NCI-H2081 (cell line): ENCODE measurements around the gene PLEKHG7.
"Not testable (repeated sequence)": the region's sequence is repeated elsewhere in the genome, so short reads cannot be mapped to it uniquely, and the experiment has no call there.

Experiments used
- DNase-seq, 2 experiments: peaks; one replicate each; lab custom pipeline; 2025; lab: John Stamatoyannopoulos, UW

The PLEKHG7 gene

DNA sequence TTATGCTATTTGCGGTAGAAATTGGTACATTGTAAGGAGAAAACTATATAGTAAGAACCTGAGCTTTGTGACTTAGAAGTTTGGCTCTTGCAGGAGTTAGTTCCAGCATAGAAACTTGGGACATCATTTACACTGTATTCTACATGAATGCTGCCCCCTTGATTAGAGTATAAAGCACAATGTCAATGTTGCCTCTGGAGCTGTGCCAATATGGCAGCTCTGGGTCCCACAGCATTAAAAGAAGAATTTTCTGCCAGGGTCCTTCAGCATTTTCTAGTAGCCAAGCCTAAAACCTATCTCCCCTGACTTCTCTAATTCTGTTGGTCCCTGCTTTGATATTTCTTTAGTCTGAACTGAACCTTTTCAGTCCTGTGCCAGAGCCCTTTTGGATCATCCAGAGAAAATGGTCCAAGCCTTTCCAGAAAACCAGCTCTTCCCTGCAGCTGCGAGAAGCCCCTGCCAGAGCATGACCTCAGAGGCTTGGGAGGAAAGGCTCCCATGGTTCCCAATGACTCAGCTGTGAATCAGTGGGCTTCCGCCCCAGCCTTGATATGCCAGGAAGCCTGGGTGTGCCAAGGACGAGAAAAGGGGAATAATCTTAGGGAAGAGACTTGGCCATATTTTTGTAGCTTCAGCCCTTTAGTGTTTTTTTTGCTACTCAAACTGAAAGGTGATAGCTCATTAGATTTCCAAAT, 43.2 kb downstream of the PLEKHG7 start:
- peak in 1 of 2 experiments; percentile 10 for DNase-seq

DNA sequence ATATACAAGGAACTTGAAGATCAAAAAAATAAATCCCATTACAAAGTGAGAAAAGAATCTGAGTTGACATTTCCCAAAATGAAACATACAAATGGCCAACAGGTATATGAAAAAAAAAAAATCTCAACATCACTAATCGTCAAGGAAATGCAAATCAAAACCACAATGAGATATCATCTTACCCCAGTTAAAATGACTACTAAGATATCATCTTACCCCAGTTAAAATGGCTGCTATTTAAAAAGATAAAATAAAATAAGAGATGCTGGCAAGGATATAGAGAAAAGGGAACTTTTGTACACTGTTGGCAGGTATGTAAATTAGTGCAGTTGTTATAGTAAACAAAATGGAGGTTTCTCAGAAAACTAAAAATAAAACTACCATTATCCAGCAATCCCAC, 44.4 kb downstream of the PLEKHG7 start:
- no peak for DNase-seq

DNA sequence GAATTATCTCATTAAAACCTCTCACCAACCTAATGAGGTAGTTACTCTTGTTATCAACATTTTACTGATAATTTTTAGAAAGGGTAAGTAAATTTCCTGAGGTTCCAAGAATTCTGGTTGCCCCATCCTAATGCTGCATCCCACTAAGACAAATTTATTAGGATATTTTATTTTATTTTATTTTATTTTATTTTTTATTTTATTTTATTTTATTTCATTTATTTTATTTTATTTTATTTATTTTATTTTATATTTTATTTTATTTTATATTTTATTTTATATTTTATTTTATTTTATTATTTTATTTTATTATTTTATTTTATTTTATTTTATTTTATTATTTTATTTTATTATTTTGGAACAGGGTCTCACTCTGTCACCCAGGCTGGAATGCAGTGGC, 46.9 kb downstream of the PLEKHG7 start:
- not testable (repeated sequence) for DNase-seq

DNA sequence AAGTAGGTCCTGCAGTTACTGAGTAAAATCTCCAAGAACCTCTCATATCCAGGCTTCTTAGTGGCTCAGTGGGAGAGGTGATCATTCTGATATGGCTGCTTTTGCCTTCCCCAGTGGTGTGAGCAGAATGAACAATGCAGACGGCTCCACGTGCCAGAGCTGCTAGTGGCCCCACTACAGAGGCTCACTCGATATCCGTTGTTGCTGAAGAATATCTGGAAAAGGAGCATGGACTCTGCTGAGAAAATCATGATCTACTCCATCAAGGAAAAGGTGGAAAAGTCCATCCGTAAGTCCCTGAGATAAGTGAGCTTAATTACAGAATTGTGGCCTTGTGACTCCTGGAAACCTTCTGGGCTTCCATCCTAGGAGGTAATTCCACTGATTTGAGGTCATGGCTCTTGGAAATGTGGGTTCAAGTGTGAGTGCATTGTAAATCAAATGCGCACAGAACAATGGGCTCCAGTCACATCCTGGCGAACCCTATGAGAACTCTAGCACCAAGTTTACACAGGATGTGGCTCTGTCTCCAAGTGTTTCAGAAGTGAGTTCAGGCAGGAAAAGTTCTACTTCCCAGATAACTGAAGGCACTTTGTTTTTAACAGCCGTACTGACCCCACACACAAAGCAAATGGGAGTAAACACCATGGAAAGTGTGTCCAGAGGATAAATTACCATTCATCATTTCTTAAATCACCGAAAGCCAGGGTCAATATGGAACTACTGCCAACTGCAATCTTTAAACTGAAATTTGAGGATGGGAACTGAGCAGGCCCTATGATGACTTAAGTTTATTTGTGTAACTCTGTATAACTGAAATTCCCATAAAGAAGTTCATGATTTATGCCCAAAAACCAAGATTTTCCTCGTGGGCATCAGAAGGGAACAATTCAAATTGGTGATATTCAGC, 51.4 kb downstream of the PLEKHG7 start:
- DNase-seq = no peak

DNA sequence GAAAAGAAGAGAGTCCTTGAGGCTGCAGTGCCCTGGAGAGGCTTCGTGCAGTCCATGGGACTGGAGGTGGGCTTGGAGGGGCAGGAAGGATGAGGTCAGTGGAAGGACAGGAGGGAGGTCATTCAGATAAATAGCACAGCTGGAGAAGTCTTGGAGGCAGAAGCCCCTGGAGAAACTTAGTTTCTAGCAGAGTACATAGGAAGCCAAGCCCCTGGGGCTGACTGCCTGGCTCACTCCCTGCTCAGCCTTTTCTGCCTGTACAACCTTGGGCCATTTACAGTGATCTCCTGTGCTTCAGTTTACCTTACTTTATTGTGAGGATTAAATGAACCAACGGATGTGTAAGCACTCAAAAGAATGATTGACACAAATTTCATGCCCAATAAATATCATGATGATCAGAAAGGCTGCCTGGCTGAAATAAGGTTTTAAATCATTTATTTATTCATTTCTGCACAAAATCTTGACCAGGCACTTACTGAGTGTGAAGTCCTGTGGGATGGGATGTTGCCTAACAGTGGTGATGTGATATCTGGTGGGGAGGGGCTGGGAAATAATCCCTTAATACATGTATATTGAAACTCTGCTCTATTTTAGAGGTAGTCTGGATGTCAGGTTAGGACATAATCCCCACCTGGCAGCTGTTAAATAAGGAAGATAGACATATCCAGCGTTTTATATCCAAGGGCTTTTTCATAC, 54.3 kb downstream of the PLEKHG7 start:
- DNase-seq = no peak

DNA sequence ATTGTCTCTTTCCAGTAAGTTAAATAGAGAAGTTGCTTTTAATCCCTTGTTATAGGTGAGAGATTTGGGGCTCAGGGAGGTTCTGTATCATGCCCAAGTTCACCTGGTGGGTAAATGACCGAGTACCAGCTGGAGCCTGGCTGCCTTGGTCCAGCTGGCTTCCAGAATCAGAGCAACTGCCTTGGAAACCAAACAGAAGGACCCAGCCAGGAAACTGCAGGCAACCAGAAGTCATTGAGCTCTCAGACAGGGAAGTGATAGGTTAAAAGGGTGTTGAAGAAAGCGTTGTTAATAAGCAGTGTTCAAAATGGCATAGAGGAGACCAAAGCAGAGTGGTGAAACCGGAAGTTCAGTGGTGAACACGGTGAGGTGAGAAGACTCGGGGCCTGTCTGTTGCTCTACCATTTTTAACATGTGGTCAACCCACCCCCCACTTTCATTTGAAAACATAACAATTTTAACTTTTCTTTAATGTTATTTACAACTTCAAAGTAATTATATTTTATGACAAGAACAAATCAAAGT, 54.9 kb downstream of the PLEKHG7 start:
- peak in 1 of 2 experiments; percentile 14 for DNase-seq

DNA sequence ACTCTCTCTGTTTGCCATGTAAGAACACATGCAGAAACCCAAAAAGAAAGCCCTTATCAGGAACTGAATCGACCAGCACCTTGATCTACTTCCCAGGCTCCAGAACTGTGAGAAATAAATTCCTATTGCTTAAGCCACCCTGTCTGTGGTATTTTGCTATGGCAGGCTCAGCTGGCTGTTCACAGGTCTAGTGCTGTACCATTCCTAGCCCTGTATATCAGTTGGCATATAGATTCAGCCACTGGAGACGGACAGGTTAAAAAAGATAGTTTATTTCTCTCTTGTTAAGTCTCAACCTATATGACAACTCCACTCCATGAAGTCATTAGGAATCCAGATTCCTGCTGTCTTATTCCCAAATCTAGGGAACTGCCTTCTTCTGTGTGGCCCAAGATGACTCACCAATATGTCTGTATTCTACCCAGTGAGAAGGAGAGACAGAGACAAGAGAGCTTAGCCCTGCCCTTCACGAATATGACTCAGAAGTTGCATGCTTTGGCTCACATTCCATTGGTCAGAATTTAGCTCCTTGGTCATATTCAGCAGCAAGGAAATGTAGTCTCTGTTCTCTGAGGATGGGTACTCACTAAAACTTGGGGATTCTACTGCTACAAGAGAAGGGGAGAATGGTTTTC, 57.0 kb downstream of the PLEKHG7 start:
- DNase-seq = no peak

DNA sequence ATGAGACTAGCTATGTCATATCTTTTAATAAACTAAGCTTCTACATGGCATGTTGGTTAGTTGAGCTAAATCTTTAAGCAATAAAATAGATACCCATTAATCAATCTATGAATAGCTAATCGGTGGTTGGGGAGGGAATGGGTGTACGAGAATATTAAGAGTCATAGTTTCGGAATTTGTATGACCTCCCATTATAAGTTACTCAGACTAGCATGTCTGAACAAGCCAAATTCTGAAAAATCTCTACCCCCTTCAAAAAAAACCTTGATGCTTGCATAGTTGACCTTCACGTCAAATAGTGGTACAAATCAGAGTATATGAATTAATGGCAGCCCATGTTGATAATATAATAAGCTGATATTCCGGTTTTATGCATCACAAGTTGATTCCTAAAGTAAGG, 60.0 kb downstream of the PLEKHG7 start:
- DNase-seq = no peak

DNA sequence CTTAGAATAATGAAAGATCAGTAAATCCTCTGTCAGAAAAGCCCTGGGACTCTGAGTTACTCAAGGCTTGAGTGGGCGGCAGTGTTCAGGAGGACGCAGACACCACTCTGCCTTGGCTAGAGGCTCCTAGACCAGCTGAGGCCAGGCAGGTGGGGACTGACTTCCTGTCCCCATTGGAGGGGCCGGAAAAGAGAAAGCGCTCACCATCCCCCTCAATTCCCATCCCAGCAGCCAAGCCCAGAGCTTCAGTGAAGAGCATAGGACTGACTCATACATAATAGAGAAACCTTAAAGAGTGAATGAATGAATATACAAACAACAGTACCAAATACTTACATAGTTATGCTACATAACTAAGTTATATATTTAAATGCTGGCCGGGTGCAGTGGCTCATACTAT, 62.0 kb downstream of the PLEKHG7 start:
- no peak for DNase-seq

DNA sequence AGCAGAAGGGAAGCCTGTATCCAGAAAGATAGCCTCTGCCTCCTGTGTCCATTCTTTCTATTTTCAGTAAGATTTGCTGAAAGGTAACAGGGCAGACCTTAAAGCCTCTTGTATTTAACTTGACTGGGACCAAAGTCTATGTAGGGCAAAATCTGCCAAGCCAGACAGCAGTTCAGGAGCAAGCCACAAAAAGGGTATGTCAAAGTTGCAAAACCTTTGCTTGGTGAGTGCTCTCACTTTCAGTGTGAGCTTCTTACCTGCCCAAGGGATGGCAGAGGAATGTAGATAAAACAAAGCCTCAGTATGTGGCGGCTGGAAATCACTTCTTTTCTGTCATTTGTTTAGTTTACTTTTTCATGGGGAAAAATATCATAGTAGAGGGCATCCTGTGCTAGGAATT, 63.1 kb downstream of the PLEKHG7 start:
- DNase-seq = no peak

DNA sequence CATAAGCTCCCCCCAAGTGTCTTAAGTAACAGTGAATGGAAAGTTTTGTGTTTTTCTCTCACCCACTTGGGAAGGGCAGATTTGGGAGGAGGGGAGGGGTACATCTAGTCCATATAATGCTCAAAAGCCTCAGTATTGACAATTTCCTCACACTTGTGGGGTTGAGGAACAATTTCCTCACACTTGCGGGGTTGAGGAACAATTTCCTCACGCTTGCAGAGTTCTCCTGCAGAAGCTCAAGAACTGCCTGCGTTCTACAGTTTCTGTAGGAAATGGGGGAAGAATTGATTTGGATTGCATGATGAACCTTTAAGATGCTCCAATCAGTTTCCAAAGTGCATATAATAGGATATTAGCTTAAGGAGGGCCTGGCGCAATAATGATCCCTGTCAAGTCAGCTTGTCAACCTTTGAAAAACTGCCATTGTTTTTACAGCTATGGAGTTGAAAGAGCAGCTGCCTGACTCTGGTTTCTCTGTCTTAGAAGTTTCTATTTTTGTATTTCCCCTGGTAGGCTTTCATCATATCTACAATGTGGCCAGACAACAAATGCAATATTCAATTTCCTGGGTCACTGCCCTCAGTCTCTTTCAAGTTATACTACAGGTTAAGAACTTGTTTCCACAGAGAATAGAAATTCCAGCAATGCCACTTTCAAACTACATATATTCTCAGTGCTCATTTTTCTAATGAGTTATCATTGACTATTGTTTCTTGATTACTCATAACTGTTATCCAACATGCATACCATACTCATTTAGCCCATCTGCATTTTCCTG, 66.5 kb downstream of the PLEKHG7 start:
- DNase-seq = no peak

DNA sequence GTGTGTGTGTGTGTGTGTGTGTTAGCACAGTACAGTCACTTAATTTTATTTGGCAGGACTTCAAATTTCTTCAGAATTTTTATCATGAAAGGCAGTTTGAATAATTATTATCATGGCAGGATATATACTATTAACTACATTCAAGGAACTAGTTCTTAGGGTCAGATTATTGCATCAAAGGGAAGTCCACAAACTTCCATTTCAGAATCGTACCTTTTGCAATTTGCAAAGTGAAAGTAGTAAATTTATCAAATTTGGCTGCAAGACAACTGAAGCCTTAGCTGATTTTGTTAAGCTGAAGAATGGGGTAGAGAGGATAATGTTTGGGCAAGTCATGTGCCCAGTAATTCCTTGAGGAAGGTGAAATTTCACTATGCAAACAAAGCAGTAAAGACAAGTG, 68.2 kb downstream of the PLEKHG7 start:
- no peak for DNase-seq

DNA sequence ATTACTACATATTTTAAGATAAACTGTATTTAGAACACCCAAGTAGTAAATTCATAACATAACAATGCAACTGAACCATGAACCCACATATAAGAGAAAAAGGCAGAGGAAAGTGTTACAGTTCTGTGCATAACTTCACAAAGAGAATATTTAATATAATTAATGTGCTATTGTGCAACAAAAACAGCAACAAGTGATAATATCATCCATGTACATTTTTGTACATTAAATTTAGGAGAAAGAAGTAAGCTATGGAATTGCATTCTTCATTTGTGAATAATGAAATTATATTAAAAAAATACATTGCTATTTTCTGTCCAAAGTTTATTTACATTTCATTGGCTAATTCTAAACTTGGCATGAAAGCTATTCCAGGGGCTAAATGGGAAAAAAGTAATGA, 72.6 kb downstream of the PLEKHG7 start:
- no peak for DNase-seq

DNA sequence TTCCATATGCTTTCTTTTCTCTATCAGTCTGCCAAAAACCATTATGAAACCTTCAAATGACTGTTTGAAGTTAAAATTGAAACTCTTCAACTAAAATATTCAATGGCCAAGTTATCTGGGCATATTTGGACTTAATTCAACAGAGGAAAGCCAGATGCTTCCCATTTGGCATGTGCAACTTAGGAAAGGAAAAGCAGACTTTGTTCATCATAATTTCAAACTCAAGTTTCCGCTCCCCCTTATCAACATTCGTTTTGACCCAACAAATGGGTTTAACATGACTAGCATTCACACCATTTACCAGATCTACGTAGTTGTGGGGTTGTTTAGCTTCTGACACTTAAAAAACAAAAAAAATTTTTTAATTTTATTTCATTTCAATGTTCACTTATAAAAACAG, 75.7 kb downstream of the PLEKHG7 start:
- DNase-seq = no peak

DNA sequence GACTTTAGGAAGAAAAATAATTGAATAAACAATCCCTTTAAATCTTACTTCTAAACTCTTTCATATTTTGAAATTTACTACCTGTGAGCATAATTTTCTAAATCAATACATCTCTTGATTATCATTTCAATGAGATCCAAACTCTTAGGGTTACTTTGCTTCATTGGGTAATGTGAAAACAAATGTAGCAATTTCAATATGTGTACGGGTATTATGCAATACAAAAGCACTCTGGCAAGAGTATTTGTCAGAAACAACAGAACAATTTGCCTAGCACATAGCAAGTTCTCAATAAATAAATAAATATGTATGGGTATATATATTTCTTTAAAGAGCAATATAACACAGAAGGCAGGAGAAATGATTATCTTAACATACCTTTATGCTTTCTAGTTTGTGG, 77.1 kb downstream of the PLEKHG7 start:
- no peak for DNase-seq

DNA sequence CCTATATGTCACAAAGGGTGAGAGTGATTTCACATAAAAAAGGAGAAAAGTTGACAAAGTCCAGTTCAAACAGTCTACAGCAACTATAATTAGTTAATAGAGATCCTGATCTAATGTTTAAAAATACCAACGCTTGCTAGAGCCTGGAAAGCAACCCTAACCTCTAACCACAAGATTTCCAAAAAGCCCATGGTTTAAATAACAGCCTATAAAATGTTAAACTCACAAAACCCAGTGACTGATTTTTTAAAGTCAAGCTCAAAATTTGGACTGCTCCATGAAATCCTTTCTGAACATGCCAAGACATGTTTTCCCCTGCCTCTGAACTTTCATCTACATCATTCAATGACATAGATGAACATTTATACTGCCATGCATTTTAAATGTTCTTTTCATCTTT, 81.6 kb downstream of the PLEKHG7 start:
- DNase-seq = no peak

DNA sequence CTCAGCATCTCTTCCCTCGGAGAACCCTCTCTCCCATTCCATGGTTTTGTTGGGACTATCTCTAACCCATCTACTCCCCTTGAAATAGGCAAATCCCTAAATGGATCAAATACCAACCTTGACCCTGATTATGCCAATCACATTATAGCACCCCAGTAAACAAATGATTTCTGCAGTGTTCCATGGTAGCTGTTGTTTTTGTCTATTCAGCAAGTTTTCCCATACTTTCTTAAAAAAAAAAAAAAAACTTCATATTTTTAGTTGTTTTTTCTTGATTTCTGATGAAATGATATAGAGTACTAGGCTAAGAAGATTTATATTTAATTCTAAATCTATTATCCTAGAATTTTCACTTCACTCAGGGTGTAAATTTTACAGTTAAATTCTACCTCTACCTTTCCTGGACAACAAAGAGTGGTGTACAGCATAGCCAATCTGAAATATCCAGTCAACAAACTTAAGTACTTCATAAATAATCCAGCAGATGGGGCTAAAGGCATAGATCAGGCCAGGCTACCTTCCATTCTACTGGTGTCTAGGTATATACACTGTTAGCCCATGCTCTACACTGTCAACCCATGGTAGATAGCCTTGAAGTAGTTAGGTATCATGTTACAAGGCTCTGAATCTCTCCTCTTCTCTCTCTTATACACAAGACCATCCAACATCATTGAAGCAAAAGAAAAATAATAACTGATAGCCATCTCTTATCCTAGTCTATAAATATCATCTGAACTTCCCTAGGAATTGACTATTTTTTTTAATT, 82.2 kb downstream of the PLEKHG7 start:
- peak; percentile 73 to 79 for DNase-seq

DNA sequence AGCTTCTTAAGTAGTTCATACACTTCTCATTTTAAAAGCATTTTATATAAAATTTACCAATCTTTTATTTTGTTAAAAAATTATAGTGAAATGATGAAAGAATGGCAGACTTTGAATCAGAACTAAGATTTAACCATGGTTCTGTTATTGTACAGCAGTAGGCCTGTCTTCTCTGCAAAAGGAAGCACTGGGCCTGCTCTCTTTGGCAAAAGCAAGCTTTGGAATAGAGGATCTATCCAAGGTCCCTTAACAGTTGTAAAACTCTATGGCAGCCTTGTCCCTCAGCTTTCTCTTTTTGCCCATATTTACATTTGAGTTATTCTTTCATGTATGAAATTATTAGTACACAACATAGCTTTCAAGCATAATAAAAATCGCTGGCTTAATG, 82.8 kb downstream of the PLEKHG7 start:
- DNase-seq = no peak

DNA sequence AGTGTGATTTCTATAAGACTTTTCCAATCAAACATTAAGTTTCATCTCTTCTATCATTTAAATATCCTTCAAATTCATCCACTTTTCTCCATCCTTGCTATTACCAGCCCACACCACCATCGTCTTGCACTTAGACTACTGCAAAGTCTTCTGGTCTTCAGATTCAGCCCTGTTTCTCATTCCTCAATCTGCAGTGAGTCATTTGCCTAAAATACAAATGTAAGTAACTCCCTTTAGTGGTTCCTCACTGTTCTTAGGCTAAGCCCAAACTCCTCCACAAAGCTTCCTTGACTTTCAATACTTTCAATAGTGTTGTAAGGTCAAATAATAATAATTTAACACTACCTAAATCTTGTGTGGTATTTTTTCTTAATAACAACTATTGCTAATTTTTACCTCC, 83.3 kb downstream of the PLEKHG7 start:
- DNase-seq = no peak

DNA sequence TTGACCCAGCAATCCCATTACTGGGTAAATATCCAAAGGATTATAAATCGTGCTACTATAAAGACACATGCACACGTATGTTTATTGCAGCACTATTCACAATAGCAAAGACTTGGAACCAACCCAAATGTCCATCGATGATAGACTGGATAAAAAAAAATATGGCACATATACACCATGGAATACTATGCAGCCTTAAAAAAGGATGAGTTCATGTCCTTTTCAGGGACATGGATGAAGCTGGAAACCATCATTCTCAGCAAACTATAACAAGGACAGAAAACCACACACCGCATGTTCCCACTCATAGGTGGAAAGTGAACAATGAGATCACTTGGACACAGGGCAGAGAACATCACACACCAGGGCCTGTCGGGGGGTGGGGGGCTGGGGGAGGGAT, 91.6 kb downstream of the PLEKHG7 start:
- DNase-seq = not testable (repeated sequence)

DNA sequence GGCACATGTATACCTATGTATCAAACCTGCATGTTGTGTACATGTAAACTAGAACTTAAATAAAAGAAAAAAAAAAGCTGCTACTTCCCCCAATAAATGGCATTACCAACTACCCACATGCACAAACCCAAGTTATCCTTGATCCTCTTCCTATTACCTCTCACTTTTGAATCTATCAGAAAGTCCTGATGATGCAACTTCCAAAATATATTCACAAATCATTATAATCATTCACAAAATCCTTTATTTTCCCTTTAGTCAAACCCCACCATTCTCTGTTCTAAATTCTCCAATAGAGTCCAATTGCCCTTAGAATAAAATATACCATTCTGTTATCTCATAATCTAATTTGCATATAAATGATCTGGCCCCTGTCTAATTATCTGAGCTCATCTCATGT, 92.0 kb downstream of the PLEKHG7 start:
- DNase-seq = no peak
